ENCODE measurements around the gene CCDC24.

DNA sequence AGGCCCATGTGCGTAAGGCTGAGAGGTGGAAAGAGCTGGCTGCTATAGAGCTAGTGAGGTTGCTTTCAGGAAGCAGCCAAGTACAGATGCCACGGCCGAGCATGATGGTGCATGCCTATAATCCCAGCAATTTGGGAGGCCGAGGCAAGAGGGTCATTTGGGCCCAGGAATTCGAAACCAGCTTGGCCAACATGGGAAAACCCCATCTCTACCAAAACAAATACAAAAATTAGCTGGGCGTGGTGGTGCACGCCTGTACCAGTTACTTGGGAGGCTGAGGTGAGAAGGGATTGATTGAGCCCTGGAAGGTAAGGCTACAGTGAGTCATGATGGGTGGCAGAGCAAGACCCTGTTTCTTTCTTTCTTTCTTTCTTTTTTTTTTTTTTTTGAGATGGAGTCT, 2.7 kb downstream of the CCDC24 start:
- TF ChIP-seq POLR2A (IDR thresholded peaks at IDR 0.05) (no peak), POLR2AphosphoS5 (IDR thresholded peaks at IDR 0.05) (no peak), EP300 (IDR thresholded peaks at IDR 0.05) (no peak)
- TF ChIP-seq, protein P1, sequence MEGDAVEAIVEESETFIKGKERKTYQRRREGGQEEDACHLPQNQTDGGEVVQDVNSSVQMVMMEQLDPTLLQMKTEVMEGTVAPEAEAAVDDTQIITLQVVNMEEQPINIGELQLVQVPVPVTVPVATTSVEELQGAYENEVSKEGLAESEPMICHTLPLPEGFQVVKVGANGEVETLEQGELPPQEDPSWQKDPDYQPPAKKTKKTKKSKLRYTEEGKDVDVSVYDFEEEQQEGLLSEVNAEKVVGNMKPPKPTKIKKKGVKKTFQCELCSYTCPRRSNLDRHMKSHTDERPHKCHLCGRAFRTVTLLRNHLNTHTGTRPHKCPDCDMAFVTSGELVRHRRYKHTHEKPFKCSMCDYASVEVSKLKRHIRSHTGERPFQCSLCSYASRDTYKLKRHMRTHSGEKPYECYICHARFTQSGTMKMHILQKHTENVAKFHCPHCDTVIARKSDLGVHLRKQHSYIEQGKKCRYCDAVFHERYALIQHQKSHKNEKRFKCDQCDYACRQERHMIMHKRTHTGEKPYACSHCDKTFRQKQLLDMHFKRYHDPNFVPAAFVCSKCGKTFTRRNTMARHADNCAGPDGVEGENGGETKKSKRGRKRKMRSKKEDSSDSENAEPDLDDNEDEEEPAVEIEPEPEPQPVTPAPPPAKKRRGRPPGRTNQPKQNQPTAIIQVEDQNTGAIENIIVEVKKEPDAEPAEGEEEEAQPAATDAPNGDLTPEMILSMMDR (IDR thresholded peaks at IDR 0.05), result no peak
